Measurements from ENCODE around the gene COQ8A. TPM values are rescaled to one million over a fixed set of nuclear protein-coding genes. Genes with fewer than 3 reads are reported as not detected.

Gene COQ8A
- polyA plus RNA-seq, 5 donors: 23.7 to 40.6 (median 33.8) TPM

DNA sequence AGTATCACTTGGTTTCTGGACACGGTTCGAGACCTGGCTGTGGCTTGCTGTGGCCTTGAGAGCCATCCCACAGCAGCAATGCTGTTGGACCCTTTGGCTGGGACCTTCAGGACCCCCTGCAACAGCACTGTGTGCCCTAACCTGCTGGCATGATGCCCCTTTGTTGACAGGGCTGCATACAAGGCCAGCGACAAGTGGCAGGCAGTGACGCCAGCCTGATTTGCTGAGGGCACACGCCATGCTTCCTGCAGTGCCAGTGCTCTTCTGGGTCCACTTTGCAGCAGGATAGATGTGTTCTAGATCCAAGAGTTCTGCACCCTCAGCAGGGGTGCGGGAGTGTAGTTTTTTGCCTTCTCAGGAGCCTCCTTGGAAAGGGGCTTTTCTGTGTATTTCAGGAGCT, 32.8 kb downstream of the COQ8A start:
- DNase-seq: no peak

GRCh38 chr1:226973371-226973897, 33.3 kb downstream of the COQ8A start:
- no peak for DNase-seq

DNA sequence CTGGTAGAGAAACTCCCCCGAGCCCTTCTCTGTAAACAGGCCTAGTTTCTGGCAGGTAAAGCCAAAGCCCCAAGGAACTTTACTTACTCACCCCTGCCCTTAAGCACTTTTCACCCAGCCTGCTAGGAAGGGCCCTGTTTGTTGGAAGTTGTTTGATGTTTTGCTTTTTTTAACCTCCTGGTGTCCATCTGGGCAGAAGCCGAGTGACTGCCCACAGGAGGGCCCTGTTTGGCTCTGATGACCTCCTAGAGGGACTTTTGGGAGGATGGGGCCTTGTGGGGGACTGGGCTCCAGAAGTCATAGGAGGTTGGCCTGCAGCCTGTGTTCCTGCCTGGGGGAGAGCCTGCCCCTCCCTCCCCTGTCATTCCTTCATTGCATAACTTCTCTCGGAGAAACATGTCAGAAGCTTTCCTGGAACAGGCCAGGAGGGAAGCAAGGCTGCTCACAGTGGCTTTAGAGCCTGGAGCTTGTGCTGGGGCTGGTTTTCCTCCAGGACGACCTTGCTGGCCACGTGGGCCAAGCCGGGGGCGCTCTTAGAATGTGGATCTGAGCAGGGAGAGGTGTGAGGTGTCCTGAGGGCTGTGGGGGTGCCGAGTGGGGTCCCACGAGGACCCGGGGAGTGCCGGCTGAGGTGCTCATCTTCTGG, 33.9 kb downstream of the COQ8A start:
- no peak for DNase-seq

DNA sequence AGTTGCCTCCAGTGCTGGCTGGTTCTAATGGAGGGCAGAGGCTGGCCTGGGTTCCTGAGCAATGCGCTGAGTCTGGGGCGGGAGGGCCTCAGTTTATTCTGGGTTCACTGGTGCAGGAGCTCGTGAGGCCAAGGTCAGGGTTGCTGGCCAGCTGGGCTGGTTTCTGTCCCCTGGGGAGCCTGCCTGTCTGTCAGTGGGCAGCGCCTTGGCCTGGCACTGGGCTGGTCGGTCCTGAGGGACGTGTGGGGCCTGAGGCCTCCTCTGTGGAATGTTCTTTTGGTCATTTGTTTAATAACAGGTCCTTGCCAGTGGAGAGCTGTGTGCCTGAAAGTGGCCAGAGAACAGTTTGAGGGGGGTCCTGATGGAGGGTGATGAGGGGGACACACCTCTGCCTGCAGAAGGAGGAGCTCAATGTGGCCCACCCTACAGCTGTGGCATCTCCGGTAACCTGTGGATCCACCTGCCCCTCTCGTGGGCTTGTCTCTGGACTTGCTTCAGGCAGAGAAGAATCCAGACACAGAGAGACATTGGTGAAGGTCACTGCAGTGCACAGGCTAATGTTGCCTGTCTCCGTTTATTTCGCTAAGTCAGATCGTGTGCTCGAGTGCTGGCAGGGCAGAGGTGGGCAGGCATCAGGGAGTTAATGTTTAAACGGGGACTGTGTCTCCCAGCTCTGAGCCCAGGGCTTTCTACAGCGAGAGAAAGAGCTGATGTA, 34.6 kb downstream of the COQ8A start:
- no peak for DNase-seq

GRCh38 chr1:226975259-226976250, 35.5 kb downstream of the COQ8A start:
- no peak for DNase-seq

- DNase-seq: no peak
Observed at GRCh38 chr1:226976276-226976977, 36.3 kb downstream of the COQ8A start.

DNA sequence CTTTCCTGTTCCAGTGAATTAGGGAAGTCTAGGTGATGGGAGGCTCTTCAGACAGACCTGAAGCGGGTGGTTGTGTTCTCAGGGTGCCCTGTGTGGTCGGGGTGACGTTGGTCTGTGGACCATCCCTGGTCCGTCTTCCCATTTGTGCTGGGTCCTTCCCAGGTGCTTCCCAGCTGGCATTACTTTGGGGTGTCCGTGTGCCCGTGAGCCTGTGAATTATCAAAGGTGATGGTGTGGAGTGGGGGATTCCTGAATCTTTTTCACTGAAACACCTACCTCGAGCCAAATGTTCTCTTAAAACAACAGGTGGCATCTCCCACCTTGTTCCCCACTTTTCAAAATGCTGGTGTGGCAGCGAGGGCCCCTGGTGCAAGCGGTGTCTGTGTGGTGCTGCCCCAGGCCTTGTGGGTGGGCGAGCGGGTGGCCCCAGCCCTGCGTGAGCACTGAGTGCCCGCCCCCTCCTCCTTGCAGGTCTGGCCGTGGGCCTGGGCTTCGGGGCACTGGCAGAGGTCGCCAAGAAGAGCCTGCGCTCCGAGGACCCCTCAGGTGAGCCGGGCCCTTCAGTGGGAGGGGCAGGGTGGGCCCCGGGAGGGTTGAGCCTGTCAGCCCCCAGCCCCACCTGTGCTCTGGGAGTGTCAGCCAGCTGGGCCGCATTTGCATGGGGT, 37.0 kb downstream of the COQ8A start:
- no peak for DNase-seq

GRCh38 chr1:226977643-226978431, 37.7 kb downstream of the COQ8A start:
- no peak for DNase-seq

- no peak for DNase-seq
Observed at GRCh38 chr1:226978432-226979114, 38.5 kb downstream of the COQ8A start.

- no peak for DNase-seq
Observed at GRCh38 chr1:226979115-226979516, 39.0 kb downstream of the COQ8A start.

DNA sequence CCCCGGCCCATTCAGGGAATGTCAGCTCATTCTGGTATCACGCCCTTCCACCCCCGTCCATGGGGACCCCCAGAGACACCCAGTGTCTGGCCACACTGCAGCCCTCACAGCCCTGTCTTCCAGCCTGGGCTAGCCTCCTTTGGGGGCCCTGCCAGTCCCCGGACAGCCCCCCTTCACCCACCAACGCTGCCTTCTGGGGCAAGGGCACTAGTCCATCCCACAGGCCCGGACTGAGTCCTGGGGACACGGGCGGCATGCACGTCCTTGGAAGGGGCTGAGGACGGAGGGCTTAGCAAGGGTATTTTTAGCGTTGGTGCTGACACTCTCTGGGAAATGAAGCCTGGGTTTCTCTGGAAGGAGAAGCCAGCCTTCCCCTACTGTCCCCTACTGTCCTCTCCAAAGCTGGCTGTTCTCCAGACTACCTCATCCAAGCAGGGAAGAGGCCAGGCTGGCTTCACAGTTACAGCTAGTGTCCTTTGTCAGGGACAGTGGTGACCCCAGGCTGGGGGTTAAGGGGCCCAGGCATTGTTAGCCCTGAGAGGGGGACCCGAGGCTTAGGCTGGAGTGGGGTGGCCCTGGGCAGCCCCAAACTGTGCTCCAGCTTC, 39.5 kb downstream of the COQ8A start:
- no peak for DNase-seq

DNA sequence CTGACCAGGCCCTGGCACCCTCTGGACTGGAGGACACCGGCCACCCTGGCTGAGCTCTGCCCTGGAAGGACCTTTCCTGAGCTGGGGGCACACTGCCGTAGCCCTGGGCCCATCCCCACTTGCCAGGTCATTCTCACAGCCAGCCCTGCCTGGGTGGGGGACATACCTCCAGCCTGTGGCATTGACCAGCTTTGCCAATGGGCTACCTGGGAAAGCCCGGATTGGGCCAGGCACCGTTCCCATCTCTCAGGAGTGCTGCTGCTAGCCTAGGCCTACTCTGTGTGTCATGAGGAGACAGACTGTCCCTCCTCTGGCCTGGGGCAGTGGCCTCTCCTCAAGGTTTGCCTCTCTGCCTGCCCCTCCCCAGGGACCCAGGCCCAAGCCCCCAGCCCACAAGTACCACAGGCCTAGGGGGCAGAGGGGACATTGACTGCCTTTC, 40.0 kb downstream of the COQ8A start:
- DNase-seq: no peak

GRCh38 chr1:226980565-226981385, 40.7 kb downstream of the COQ8A start:
- no peak for DNase-seq

GRCh38 chr1:226981386-226981817, 41.3 kb downstream of the COQ8A start:
- no peak for DNase-seq

GRCh38 chr1:226981838-226982237, 41.7 kb downstream of the COQ8A start:
- no peak for DNase-seq

DNA sequence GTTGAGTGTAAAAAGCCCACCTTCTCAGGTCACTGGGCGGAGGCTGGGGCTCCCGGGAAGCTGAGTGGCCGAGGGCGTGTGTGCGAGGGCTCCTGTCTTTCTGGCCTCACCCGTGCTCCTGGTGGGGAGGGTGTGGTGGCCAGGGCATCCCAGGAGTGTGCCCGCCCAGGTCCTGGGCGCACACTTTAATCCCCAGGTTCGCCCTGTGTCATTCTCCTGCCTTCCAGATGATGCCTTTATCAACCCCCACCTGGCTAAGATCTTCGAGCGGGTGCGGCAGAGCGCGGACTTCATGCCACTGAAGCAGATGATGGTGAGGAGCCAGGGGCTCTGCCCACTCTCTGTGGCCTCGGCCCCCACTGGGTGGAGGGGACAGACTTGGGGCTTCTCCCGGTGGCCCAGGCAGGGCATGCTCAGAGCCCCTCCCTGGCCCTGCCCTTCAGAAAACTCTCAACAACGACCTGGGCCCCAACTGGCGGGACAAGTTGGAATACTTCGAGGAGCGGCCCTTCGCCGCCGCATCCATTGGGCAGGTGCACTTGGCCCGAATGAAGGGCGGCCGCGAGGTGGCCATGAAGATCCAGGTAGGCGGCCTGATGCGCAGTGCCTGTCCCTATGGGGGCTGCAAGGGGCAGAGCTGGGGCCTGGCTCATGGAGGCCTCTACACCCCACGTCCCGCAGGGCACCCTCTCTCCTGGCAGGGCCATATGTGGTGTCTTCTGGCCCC, 42.5 kb downstream of the COQ8A start:
- DNase-seq: no peak

Data from right lung (tissue), 5 donors.